Epithelial cell of proximal tubule (primary cell): ENCODE measurements around the gene MLST8. TPM values are rescaled to one million over a fixed set of nuclear protein-coding genes. Genes with fewer than 3 reads are reported as not detected.

Source experiments
- DNase-seq: peaks from one replicate; pipeline ENCODE4 v3.0.0-alpha.2; 2011; ENCODE audit warnings: low read depth
- H3K4me3 ChIP-seq: 2 replicates; pipeline ENCODE4 v1.5.1; 2011; ENCODE audit warnings: low read depth, mild to moderate bottlenecking, low read length
- CTCF ChIP-seq: conservative IDR thresholded peaks from 2 replicates; pipeline ENCODE4 v1.5.1; 2012; ENCODE audit warnings: low read depth, mild to moderate bottlenecking, low read length
- total RNA-seq: library from RNA; depleted of rRNA; stranded (reverse); fragments of >200 nt; gene quantifications from 2 replicates; pipeline ENCODE4 v1.2.3, GENCODE V29; 2015

MLST8 gene
- total RNA-seq, 1 donor from 2014 or later: 98.2 TPM

- DNase-seq: no peak
- no peak for TF ChIP-seq CTCF
- H3K4me3 ChIP-seq: no peak overlapping the region
Observed at GRCh38 chr16:2207872-2208271, 2.6 kb downstream of the MLST8 start.

- no peak for TF ChIP-seq CTCF
Observed at GRCh38 chr16:2208308-2208707, 3.1 kb downstream of the MLST8 start.

GRCh38 chr16:2208772-2209171 is 3.5 kb downstream of the MLST8 start:
- H3K4me3 ChIP-seq: no peak overlapping the region
- TF ChIP-seq CTCF: no peak
- no peak for DNase-seq

More at GRCh38 chr16:2208308-2208707, 3.1 kb downstream of the MLST8 start:
- H3K4me3 ChIP-seq: no peak overlapping the region
- DNase-seq: no peak

- TF ChIP-seq CTCF: no peak
- no peak overlapping the region for H3K4me3 ChIP-seq
- no peak for DNase-seq
Observed at GRCh38 chr16:2209258-2210008, 4.2 kb downstream of the MLST8 start.

- DNase-seq: no peak
- H3K4me3 ChIP-seq: no peak overlapping the region
- TF ChIP-seq CTCF: no peak
Observed at GRCh38 chr16:2210009-2210332, 4.7 kb downstream of the MLST8 start.

DNA sequence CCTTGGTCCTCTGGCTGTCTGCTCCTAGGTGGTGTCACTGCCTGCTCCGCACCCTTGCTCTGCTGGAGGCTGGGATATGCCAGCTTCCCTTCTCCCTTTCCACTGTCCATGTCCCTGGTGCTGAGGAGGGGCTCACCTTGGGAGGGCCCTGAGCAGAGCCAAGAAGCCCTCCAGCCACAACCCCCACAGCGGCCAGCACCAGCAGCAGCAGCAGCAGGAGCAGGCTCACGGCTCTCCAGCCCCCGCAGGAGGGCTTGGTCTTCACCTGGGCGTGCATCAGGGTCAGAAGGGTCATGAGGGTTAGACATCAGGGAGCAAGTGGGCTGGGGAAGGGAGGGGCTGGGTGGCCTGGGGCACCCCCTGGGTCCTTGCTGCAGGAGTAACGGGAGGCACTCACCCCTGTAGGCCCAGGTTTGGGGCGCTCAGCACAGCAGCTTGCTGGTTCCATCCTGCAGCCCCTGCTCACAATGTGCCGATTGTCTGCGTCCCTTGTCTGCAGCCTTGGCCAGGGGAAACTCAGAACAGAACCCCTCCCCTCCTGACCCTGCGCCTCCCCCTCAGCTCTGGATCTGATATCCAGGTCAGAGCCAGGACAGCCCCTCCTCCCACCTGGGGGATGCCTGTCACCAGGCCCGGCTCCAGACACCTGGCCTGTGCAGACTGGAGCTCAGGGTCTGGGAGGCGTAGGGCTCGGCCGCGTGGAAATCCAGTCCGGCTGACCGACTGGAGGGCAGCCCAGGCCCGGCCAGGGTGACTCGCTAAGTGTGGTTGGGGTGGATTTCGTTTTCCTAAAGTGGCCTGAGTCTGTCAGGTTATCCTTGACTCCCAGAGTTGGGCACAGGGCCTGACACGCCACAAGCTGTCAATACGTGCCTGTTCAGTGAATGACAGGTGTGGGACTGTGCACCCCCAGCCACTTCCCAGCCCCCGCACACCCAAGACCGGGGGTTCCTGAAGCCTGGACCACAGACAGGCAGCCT is 5.4 kb downstream of the MLST8 start, which contains the start of gene BRICD5:
BRICD5 (minus strand) TSS at position 478 of the 980 bp plus-strand sequence; CDS start at position 448, 30 bp downstream.
- no peak for TF ChIP-seq CTCF
- no peak for DNase-seq
- no peak within 1 kb of the TSS for H3K4me3 ChIP-seq
